ENCODE measurements around the gene MACROD2. TPM values are rescaled to one million over a fixed set of nuclear protein-coding genes. Genes with fewer than 3 reads are reported as not detected.

MACROD2 gene
- polyA plus RNA-seq, 4 donors, result 13.0 to 15.9 (median 14.0) TPM

DNA sequence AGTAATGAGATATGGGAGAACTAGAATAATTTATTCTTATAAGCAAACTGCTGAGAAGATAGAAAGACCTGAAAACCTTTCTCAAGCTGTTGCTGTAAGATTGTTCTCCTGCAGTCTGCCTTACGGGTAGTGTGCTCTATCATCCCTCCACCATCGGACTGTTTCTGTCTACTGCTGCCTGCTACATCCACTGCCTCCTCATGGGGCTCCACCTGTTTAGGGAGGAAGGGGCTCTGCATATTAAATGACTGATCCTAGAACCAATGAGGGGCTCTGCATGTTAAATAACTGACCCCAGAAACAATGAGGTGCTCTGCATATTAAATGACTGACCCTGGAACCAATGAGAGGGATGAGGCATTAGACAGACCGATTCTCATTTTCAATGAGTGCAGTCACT lies 1923.3 kb downstream of the MACROD2 start:
- DNase-seq (ENCODE audit: low read depth in 4 of 4, low spot score in 2 of 4), result no peak

GRCh38 chr20:15919118-15919517 lies 1923.8 kb downstream of the MACROD2 start:
- no peak for DNase-seq (ENCODE audit: low read depth in 4 of 4, low spot score in 2 of 4)

- DNase-seq (ENCODE audit: low read depth in 4 of 4, low spot score in 2 of 4), result no peak
These were observed 1926.6 kb downstream of the MACROD2 start for GRCh38 chr20:15921930-15922329.

- no peak for DNase-seq (ENCODE audit: low read depth in 4 of 4, low spot score in 2 of 4)
These were observed 1927.2 kb downstream of the MACROD2 start for GRCh38 chr20:15922556-15922955.

- no peak for DNase-seq (ENCODE audit: low read depth in 4 of 4, low spot score in 2 of 4)
These were observed 1927.9 kb downstream of the MACROD2 start for GRCh38 chr20:15923030-15923776.

- no peak for DNase-seq (ENCODE audit: low read depth in 4 of 4, low spot score in 2 of 4)
These were observed 1929.2 kb downstream of the MACROD2 start for GRCh38 chr20:15924556-15924955.

- DNase-seq (ENCODE audit: low read depth in 4 of 4, low spot score in 2 of 4), result no peak
These were observed 1930.1 kb downstream of the MACROD2 start for GRCh38 chr20:15925376-15925775.

DNA sequence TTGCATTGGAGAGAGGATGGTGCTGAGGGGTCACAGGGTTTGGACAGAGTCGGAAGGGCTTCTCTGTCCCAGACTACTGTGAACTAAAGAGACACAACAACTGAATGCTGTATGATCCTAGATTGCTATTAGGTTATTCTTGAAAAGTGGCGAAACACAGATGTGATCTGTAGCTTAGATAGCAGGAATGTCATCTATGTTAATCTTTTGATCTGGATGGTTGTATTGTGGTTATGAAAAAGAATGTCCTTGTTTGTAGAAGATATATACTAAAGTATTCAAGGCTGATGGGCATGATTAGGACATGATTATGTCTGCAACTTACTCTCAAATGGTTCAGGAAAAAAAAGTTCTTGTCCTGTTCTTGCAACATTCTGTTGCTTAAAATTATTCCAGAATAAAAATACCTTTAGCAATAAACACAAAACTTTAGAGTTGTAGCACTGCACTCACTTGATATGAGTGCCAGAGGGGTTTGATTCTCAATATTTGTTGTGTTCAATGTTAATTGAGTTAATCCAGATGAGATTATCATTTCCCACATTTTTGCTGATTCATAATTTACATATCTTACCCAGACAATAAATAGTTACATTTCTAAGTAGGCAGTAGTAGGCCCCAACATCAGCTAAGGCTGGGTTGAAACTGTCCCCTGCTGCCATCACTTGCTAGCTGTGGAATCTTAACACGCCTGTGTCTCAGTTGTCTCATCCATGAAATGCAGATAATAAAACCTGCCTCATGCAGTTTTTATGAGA lies 1932.8 kb downstream of the MACROD2 start:
- no peak for DNase-seq (ENCODE audit: low read depth in 4 of 4, low spot score in 2 of 4)

- DNase-seq (ENCODE audit: low read depth in 4 of 4, low spot score in 2 of 4), result no peak
These were observed 1933.6 kb downstream of the MACROD2 start for GRCh38 chr20:15928946-15929345.

- DNase-seq (ENCODE audit: low read depth in 4 of 4, low spot score in 2 of 4), result peak in 1 of 4 donors; percentile 50
These were observed 1935.3 kb downstream of the MACROD2 start for GRCh38 chr20:15930311-15931305.

- no peak for DNase-seq (ENCODE audit: low read depth in 4 of 4, low spot score in 2 of 4)
These were observed 1936.6 kb downstream of the MACROD2 start for GRCh38 chr20:15931897-15932296.

DNA sequence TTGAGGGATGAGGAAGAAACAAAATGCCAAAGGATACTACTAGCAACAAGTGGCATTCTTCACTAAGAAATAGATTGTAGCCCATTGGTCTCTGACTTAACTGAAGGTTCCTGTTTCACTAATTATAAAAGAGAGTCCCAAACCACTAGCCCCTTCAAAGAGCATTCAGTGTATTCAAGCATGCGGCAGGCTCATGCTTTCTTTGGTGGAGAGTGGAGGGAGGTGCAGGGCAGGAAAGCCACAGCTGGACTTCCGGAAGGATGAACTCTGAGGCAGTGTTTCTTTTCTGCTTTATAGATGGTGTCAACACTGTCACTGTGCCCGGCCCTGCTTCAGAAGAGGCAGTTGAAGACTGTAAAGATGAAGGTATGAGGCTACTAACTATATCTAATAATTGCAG lies 1941.9 kb downstream of the MACROD2 start:
- no peak for DNase-seq (ENCODE audit: low read depth in 4 of 4, low spot score in 2 of 4)

GRCh38 chr20:15938847-15939246 lies 1943.5 kb downstream of the MACROD2 start:
- DNase-seq (ENCODE audit: low read depth in 4 of 4, low spot score in 2 of 4), result no peak

DNA sequence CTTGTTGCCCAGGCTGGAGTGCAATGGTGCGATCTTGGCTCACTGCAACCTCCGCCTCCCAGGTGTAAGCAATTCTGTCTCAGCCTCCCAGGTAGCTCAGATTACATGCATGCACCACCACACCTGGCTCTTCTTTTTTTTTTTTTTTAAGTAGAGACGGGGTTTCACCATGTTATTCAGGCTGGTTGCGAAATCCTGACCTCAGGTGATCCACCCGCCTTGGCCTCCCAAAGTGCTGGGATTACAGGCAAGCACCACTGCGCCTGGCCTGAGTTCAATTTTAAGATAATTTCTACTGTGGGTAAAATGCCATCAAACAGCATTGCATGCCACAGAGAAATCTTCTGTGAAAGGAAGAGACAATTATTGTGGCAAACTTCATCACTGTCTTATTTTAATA lies 1944.8 kb downstream of the MACROD2 start:
- DNase-seq (ENCODE audit: low read depth in 4 of 4, low spot score in 2 of 4), result no peak

DNA sequence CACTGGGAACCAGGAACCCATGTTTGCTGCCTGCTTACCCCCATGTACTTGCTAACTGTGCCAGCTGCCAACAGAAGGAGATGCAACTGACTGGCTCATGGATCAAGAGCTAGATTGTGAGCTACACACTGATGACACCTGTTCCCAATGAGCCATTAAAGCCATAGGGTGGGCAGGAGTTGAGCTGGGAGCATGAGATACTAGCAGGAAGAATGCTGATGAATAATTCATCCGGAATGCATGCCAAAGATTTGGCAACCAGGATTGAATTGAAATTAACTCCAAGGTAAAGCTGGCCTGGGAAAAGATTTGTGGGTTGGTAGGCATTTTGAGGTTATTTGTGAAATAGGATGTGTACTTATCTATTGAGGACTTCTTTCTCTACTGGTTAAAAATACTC lies 1946.8 kb downstream of the MACROD2 start:
- no peak for DNase-seq (ENCODE audit: low read depth in 4 of 4, low spot score in 2 of 4)

GRCh38 chr20:15945289-15945688 lies 1950.0 kb downstream of the MACROD2 start:
- no peak for DNase-seq (ENCODE audit: low read depth in 4 of 4, low spot score in 2 of 4)

DNA sequence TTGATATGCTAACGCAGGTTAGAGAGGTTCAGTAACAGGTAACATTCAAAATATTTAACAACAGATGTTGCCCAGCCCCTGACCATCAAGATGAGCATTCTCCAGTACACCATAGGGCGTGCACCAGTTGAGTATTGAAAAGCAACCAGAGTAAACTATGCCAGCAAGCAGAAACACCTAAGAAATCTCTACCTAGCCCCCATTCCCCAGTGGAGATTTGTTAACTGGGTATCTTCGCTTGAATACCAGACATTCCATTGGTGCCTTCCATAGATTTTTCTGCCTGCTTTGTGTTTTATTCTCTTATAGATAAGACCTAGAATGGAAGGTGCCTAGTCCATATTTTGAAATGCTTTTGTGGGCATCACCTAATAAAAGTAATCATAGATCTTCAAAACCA lies 1954.1 kb downstream of the MACROD2 start:
- no peak for DNase-seq (ENCODE audit: low read depth in 4 of 4, low spot score in 2 of 4)

- DNase-seq (ENCODE audit: low read depth in 4 of 4, low spot score in 2 of 4), result no peak
These were observed 1956.3 kb downstream of the MACROD2 start for GRCh38 chr20:15951658-15952057.

DNA sequence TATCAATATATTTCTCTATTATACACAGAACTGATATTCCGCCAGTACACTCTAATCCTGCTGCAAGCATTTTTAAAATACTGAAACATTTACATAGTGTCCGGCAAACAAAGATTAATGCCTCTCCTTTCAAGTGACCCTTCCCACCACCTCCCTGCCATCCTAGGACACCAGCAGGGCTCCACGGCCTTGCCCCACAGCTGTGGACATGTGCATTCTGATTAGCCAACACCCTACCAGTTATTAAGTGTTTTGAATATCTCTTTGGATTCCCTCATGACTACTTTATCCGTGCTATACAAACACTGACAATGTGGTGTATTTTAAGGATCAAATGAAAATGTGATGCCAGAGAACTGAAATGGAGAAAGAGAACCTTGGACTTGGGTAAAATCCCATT lies 1962.8 kb downstream of the MACROD2 start:
- DNase-seq (ENCODE audit: low read depth in 4 of 4, low spot score in 2 of 4), result no peak

DNA sequence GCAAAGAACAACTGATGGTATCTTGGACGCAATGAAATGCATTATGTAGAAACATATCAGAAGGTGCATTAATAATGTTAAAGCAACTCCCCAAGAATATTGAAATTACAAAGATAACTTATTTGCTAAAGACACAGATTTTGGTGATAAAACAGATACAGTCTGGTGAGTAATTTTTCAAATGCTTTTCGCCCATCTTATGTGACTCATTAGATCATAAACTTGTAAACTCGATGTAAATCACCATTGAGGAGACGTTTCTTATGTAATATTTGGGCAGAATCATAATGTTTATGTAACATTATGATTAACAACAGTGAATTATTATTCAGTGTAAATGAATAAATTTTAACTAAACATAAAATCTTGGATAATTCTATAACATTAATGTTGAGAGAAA lies 1969.8 kb downstream of the MACROD2 start:
- no peak for DNase-seq (ENCODE audit: low read depth in 4 of 4, low spot score in 2 of 4)

GRCh38 chr20:15967334-15967733 lies 1972.0 kb downstream of the MACROD2 start:
- no peak for DNase-seq (ENCODE audit: low read depth in 4 of 4, low spot score in 2 of 4)

All from left renal cortex interstitium (tissue), 4 donors.